DND-41 (cell line): Measurements from ENCODE around the gene KLRC1.

Experiments used
- EZH2 ChIP-seq: IDR thresholded peaks from 3 replicates; pipeline ENCODE4 v1.6.1; 2012; ENCODE audit warnings: borderline replicate concordance, low read depth, mild to moderate bottlenecking, moderate library complexity, low read length, inconsistent platforms; ENCODE audit not compliant: severe bottlenecking
- TF ChIP-seq, protein P1 (sequence below): IDR thresholded peaks from 2 replicates; pipeline ENCODE4 v1.5.1; 2012; ENCODE audit warnings: borderline replicate concordance, low read length, moderate library complexity, mild to moderate bottlenecking; ENCODE audit not compliant: poor library complexity, severe bottlenecking; ENCODE audit errors: extremely low read depth

DNA sequence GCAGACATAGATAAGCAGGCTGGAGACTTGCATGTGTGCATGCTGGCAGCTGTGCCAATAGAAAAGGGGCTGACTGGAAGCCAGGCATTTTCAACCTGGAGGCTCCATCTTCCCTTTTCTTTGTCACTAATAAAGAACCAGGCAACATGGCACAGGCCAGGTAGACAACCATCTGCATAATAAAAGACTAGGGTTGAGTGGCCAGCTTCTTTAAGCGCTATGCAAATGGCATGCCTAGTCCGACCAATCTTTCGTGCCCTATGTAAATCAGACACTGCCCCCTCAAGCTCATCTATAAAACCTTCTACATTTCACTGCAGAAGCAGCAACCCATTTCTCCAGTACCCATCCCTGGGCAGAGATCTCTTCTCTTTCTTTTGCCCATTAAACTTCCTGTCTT lies 4.6 kb upstream of the KLRC1 start:
- TF ChIP-seq, protein P1, sequence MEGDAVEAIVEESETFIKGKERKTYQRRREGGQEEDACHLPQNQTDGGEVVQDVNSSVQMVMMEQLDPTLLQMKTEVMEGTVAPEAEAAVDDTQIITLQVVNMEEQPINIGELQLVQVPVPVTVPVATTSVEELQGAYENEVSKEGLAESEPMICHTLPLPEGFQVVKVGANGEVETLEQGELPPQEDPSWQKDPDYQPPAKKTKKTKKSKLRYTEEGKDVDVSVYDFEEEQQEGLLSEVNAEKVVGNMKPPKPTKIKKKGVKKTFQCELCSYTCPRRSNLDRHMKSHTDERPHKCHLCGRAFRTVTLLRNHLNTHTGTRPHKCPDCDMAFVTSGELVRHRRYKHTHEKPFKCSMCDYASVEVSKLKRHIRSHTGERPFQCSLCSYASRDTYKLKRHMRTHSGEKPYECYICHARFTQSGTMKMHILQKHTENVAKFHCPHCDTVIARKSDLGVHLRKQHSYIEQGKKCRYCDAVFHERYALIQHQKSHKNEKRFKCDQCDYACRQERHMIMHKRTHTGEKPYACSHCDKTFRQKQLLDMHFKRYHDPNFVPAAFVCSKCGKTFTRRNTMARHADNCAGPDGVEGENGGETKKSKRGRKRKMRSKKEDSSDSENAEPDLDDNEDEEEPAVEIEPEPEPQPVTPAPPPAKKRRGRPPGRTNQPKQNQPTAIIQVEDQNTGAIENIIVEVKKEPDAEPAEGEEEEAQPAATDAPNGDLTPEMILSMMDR, result no peak
- no peak for TF ChIP-seq EZH2
